Measurements from ENCODE around the gene ZNF514.
A peak's percentile ranks its signal among the peaks of the same experiment; 100 is the strongest.

ZNF514 gene

GRCh38 chr2:95159690-95160449 lies at the start of gene ZNF514:
ZNF514 (minus strand) TSS chr2:95159848; CDS start chr2:95153253, 6,595 bp downstream.
- peak; percentile 81 for DNase-seq

- no peak for DNase-seq
These were observed 48.5 kb upstream of the ZNF514 start for GRCh38 chr2:95208106-95208505.

GRCh38 chr2:95207111-95207961 lies 47.7 kb upstream of the ZNF514 start, which contains the start of gene ZNF892:
ZNF892 (plus strand) TSS chr2:95207521; CDS start chr2:95207816, 295 bp downstream.
- peak; percentile 88 for DNase-seq

GRCh38 chr2:95206096-95206495 lies 46.4 kb upstream of the ZNF514 start:
- DNase-seq = no peak

- DNase-seq = no peak
These were observed 44.7 kb upstream of the ZNF514 start for GRCh38 chr2:95204396-95204795.

- no peak for DNase-seq
These were observed 44.3 kb upstream of the ZNF514 start for GRCh38 chr2:95203911-95204310.

- peak; percentile 74 for DNase-seq
These were observed 33.3 kb upstream of the ZNF514 start for GRCh38 chr2:95192956-95193355.

GRCh38 chr2:95185973-95186372 lies 26.3 kb upstream of the ZNF514 start:
- DNase-seq = no peak

GRCh38 chr2:95185197-95185596 lies 25.5 kb upstream of the ZNF514 start:
- no peak for DNase-seq

- DNase-seq = no peak
These were observed 22.1 kb upstream of the ZNF514 start for GRCh38 chr2:95181774-95182173.

- no peak for DNase-seq
These were observed 19.8 kb upstream of the ZNF514 start for GRCh38 chr2:95179451-95179850.

GRCh38 chr2:95174031-95174542 lies 14.4 kb upstream of the ZNF514 start:
- DNase-seq = no peak

GRCh38 chr2:95171902-95172301 lies 12.3 kb upstream of the ZNF514 start:
- no peak for DNase-seq

GRCh38 chr2:95166065-95166763 lies 6.6 kb upstream of the ZNF514 start:
- no peak for DNase-seq

- peak; percentile 98 for DNase-seq
These were observed 5.9 kb upstream of the ZNF514 start, which contains the start of gene ZNF2 for GRCh38 chr2:95165371-95166064. ZNF2 (plus strand) TSS chr2:95165809; CDS start chr2:95176227, 10,418 bp downstream.

- no peak for DNase-seq
These were observed 5.4 kb upstream of the ZNF514 start for GRCh38 chr2:95165030-95165370.

GRCh38 chr2:95158891-95159619 lies 593 bp downstream of the ZNF514 start:
- DNase-seq = peak; percentile 55

- DNase-seq = no peak
These were observed 1.2 kb downstream of the ZNF514 start for GRCh38 chr2:95158441-95158840.

GRCh38 chr2:95149397-95149984 lies 10.2 kb downstream of the ZNF514 start:
- DNase-seq = no peak

- no peak for DNase-seq
These were observed 15.8 kb downstream of the ZNF514 start for GRCh38 chr2:95143838-95144237.

- no peak for DNase-seq
These were observed 20.9 kb downstream of the ZNF514 start for GRCh38 chr2:95138702-95139101.
